GM19324 (cell line): ENCODE results near the gene RPL5.

ENCODE experiments used
- ATAC-seq: cut with Tn5 transposase; IDR thresholded peaks from one replicate; pipeline ENCODE4 v1.9.1; 2021; ENCODE audit warnings: mild to moderate bottlenecking, moderate library complexity; ENCODE audit not compliant: unreplicated experiment, low FRiP score

The RPL5 gene

GRCh38 chr1:92817986-92818764, 13.7 kb upstream of the RPL5 start:
- no peak for ATAC-seq

DNA sequence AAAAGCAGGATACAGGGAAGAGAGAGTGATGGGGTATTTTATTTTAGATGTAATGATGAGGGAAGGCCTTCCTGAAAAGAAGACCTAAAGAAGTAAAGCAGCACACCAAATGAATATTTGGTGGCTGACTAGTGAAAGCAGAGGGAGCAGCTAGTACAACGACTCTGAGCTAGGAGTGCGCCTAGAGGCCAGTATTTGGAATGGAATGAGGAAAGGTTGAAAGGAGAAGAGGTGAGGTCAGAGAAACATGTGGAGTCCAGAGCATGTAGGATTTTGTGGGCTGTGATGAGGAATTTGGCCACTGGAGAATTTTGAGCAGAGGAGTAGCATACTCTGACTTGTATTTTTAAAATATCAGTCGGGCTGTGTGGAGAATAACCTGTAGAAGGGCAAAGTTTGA, 11.8 kb upstream of the RPL5 start:
- ATAC-seq, result no peak

GRCh38 chr1:92820551-92820950, 11.3 kb upstream of the RPL5 start:
- no peak for ATAC-seq

GRCh38 chr1:92822879-92823278, 9.0 kb upstream of the RPL5 start:
- no peak for ATAC-seq

- ATAC-seq, result no peak
Measured at GRCh38 chr1:92826792-92827191, 5.0 kb upstream of the RPL5 start.

- no peak for ATAC-seq
Measured at GRCh38 chr1:92831368-92831761, 475 bp upstream of the RPL5 start.

- no peak for ATAC-seq
Measured at GRCh38 chr1:92832537-92833114, 786 bp downstream of the RPL5 start.

DNA sequence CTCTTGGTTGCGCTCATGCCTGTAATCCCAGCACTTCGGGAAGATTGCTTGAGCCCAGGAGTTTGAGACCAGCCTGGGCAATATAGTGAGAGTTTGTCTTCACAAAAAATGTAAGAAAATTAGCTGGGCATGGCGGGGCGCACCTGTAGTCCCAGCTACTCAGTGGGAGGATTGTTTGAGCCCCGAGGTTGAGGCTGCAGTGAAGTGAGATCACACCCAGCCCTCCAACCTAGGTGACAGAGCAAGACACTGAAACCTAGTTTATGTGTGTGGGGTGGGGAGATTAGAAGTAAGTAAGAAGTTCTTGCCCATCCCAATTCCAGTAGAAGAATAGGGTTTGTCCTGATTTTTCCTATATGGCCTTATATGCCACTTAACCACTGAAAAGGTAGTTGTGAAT, 2.0 kb downstream of the RPL5 start:
- no peak for ATAC-seq

- ATAC-seq, result no peak
Measured at GRCh38 chr1:92834617-92835016, 2.8 kb downstream of the RPL5 start.

DNA sequence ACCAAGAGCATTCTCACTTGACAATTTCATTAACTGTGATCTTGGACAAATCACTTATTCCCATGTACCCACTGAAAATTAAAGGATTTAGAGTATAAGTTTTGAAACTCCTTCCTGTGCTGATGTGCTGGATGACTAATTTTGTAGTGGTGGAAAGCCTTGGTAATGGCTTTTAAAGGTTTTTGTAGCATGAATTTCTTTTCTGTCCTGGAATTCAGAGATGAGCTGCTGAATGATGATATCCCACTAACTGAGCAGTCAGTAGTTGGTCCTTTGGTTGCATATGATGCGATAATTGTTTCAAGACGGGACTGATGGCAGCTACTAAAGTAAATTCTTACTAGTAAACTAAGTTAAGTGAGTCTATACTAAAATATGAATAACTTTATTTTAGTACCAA, 5.2 kb downstream of the RPL5 start:
- no peak for ATAC-seq

DNA sequence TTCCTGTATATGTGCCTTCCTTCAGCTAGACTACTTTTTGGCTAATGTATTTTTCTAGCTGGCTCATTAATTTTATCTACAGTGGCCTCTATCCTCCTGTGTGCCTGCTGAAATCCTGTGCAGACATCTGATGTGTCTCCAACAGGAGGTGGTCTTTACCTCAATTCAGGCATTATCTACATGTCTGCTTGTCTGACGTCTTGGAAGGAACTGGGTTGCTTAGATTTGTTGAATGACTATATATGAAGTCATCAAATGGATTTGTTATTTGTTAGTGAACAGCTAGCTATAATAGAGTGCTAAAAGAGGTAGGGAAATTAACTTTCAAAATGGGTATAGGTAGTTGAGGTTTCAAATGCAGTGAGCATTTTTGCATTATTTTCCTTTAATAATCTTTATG, 6.7 kb downstream of the RPL5 start:
- ATAC-seq, result no peak

DNA sequence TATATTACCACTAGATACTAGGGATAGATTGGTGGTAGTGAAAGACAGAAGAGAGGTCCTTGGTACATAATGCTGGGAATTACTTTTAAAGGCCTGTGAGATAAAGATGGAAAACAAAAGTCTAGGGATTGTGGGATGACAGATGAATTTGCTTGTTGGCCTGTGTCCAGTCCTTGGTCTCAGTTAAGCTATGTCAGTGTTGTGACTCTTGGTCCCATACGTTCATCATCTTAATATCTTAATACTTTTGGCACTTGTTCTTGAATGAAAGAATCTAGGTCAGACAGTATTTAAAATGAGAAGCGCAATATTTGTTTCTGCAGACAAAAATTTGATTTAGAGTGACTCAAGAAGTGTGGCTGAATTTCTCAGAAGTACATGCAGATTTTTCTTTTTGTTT, 7.6 kb downstream of the RPL5 start:
- no peak for ATAC-seq

GRCh38 chr1:92840600-92840999, 8.8 kb downstream of the RPL5 start:
- ATAC-seq, result no peak

- ATAC-seq, result no peak
Measured at GRCh38 chr1:92842082-92843045, 10.5 kb downstream of the RPL5 start.

DNA sequence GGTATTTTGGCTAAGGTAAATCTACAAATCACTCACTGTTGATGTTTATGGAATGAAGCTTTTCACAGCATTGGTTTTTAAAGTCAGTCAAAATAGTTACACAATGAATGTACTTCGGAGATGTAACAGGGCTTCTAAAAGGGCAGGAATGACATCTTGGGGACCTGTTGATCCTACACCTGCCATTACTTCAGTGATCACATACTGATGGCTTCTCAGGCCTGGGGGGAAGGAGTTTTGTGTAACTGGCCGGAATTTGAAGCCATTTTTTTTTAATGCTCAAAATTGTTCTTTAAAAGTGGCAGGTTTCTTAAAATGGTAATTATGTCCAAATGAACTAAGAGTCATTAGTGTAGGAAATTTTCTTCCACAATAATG, 11.2 kb downstream of the RPL5 start:
- no peak for ATAC-seq

DNA sequence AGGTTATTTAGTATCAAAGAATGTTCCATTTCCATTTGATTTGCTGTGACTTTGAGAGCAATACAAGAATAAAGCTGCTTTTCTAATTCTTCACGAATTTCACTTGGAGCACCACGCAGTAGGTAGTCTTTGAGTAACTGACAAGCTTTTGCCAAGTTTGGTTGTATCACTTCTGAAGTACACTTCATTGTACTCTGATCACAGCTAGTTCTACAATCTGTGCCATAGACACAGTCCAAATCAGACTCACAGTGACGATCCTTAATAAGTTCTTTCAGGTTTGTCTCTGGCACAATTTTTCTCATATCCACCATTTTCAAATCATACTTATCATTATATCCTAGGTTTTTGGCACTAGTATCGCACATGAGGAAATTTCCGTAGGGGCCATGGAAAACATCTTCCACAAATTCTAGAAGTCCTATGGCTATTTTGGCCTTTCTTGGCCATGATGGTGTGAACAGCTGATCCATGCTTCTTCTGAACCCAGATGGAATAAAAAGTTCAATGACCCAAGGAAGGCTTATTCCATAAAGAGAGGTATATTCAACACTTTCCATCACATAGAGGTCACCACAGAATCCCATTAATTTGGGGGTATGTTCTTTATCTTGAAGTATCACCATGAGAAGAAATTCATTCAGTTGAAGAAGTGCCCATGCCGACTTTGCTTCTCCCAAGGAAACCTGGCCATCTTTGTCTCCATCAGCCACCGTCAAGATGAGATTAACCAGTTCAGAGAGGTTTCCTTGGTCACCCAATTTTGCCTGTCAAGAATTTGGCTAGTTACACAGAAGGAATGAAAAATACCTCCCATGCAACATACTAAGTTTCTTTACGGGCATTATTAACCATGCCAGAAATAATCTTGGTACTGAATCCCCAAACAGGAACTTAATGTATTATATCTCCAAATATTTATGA, 11.9 kb downstream of the RPL5 start:
- ATAC-seq, result no peak

DNA sequence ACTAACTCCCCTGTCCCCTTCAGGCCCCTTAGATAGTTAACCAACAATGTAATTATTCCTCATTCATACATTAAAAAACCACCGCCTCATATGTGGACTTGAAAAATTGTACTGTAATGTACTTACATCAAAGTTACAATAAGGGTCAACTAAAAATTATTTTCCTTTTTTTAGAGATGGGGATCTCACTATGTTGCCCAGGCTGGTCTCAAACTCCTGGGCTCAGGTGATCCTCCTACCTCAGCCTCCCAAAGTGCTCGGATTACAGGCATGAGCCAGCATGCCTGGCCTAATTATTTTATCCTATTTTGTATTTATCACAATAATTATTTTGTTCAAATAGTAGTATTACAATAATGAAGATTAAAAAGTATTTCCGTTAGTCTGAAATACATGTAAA, 12.6 kb downstream of the RPL5 start:
- no peak for ATAC-seq

GRCh38 chr1:92845908-92846307, 14.1 kb downstream of the RPL5 start:
- ATAC-seq, result no peak

GRCh38 chr1:92848201-92848600, 16.4 kb downstream of the RPL5 start:
- ATAC-seq, result no peak

GRCh38 chr1:92850019-92850418, 18.2 kb downstream of the RPL5 start:
- no peak for ATAC-seq
